T-helper 17 cell (primary cell): ENCODE data around the gene NACC2. TPM values are rescaled to one million over a fixed set of nuclear protein-coding genes. Genes with fewer than 3 reads are reported as not detected.
A peak's percentile ranks its signal among the peaks of the same experiment; 100 is the strongest.

Experiments used
- ATAC-seq: fragments of 150-1000 bp; cut with Tn5 transposase; 2 replicates; pipeline ENCODE4 v1.10.0; 2021; ENCODE audit warnings: mild to moderate bottlenecking, moderate library complexity
- DNase-seq, 3 donors: peaks; one replicate each; pipeline versions ENCODE4 v3.0.0 to v3.0.0-alpha.2; 2020 to 2021
- H3K9me3 ChIP-seq: one replicate; pipeline ENCODE4 v1.7.0; 2013; ENCODE audit warnings: low read length, mild to moderate bottlenecking; ENCODE audit not compliant: control insufficient read depth, poor library complexity, severe bottlenecking
- H3K27ac Mint-ChIP-seq: one replicate; pipeline ENCODE4 v1.8.0; 2022; ENCODE audit warnings: mild to moderate bottlenecking, moderate library complexity, mixed read lengths
- H3K27me3 Mint-ChIP-seq: one replicate; pipeline ENCODE4 v1.8.0; 2022; ENCODE audit warnings: mixed read lengths
- H3K36me3 Mint-ChIP-seq: one replicate; pipeline ENCODE4 v1.8.0; 2022; ENCODE audit warnings: low read depth, mixed read lengths
- H3K4me1 Mint-ChIP-seq: one replicate; pipeline ENCODE4 v1.8.0; 2022; ENCODE audit warnings: mild to moderate bottlenecking, mixed read lengths
- H3K4me3 Mint-ChIP-seq: one replicate; pipeline ENCODE4 v1.8.0; 2022; ENCODE audit warnings: mild to moderate bottlenecking, moderate library complexity, mixed read lengths
- total RNA-seq, 4 donors: library from RNA in 2 of 4; stranded (reverse) in 2 of 4; gene quantifications; one replicate each; pipeline ENCODE4 v1.2.3 and lab custom pipeline; 2022 to 2026

The NACC2 gene
- total RNA-seq, 2 donors from 2014 or later, result 5.8 to 5.9 TPM

GRCh38 chr9:135991771-135992170, 103.3 kb downstream of the NACC2 start:
- H3K27ac Mint-ChIP-seq, result no peak overlapping the region
- H3K36me3 Mint-ChIP-seq, result no peaks in the 10 kb centered on the region
- H3K4me3 Mint-ChIP-seq, result peak overlapping the region; percentile 52
- no peaks in the 10 kb centered on the region for H3K27me3 Mint-ChIP-seq
- peaks cover 16% of the 10 kb centered on the region for H3K4me1 Mint-ChIP-seq
- no peak for ATAC-seq
- DNase-seq, result no peak
- H3K9me3 ChIP-seq, result no peaks in the 10 kb centered on the region

GRCh38 chr9:135990468-135991429, 104.3 kb downstream of the NACC2 start:
- Mint-ChIP-seq H3K27ac (no peak overlapping the region), H3K4me1 (peaks cover 16% of the 10 kb centered on the region)
- peak; percentile 78 for ATAC-seq

GRCh38 chr9:135989722-135990467, 105.2 kb downstream of the NACC2 start:
- ATAC-seq (peak; percentile 46), DNase-seq (no peak)
- no peaks in the 10 kb centered on the region for H3K9me3 ChIP-seq
- Mint-ChIP-seq H3K27ac (no peak overlapping the region), H3K27me3 (no peaks in the 10 kb centered on the region), H3K4me3 (peak overlapping the region; percentile 78), H3K4me1 (peaks cover 14% of the 10 kb centered on the region), H3K36me3 (no peaks in the 10 kb centered on the region)

More at GRCh38 chr9:135990468-135991429, 104.3 kb downstream of the NACC2 start:
- DNase-seq, result peak in 2 of 3 donors; percentile 57
- Mint-ChIP-seq H3K27me3 (no peaks in the 10 kb centered on the region), H3K4me3 (peak overlapping the region; percentile 78), H3K36me3 (no peaks in the 10 kb centered on the region)
- H3K9me3 ChIP-seq, result no peaks in the 10 kb centered on the region

- Mint-ChIP-seq H3K27ac (no peak overlapping the region), H3K4me3 (no peak overlapping the region)
- ATAC-seq, result no peak
Measured at GRCh38 chr9:135989157-135989556, 105.9 kb downstream of the NACC2 start.

GRCh38 chr9:135988493-135988892, 106.6 kb downstream of the NACC2 start:
- Mint-ChIP-seq H3K4me3 (no peak overlapping the region), H3K36me3 (no peaks in the 10 kb centered on the region), H3K27me3 (no peaks in the 10 kb centered on the region), H3K27ac (no peak overlapping the region), H3K4me1 (peaks cover 8% of the 10 kb centered on the region)
- ATAC-seq (no peak), DNase-seq (no peak)
- no peaks in the 10 kb centered on the region for H3K9me3 ChIP-seq

More at GRCh38 chr9:135989157-135989556, 105.9 kb downstream of the NACC2 start:
- H3K9me3 ChIP-seq, result no peaks in the 10 kb centered on the region
- no peak for DNase-seq
- Mint-ChIP-seq H3K36me3 (no peaks in the 10 kb centered on the region), H3K27me3 (no peaks in the 10 kb centered on the region), H3K4me1 (peaks cover 8% of the 10 kb centered on the region)

GRCh38 chr9:135987838-135988404, 107.2 kb downstream of the NACC2 start:
- no peak for DNase-seq
- peaks cover 8% of the 10 kb centered on the region for H3K4me1 Mint-ChIP-seq
- H3K9me3 ChIP-seq, result no peaks in the 10 kb centered on the region
- no peak overlapping the region for H3K27ac Mint-ChIP-seq
- ATAC-seq, result no peak
- no peaks in the 10 kb centered on the region for H3K27me3 Mint-ChIP-seq
- H3K36me3 Mint-ChIP-seq, result no peaks in the 10 kb centered on the region
- no peak overlapping the region for H3K4me3 Mint-ChIP-seq

GRCh38 chr9:135986605-135987004, 108.5 kb downstream of the NACC2 start:
- ATAC-seq (no peak), DNase-seq (no peak)
- H3K4me1 Mint-ChIP-seq, result peaks cover 3% of the 10 kb centered on the region
- no peaks in the 10 kb centered on the region for H3K9me3 ChIP-seq
- H3K27me3 Mint-ChIP-seq, result no peaks in the 10 kb centered on the region
- H3K27ac Mint-ChIP-seq, result no peak overlapping the region
- no peak overlapping the region for H3K4me3 Mint-ChIP-seq
- no peaks in the 10 kb centered on the region for H3K36me3 Mint-ChIP-seq

GRCh38 chr9:135985889-135986288, 109.2 kb downstream of the NACC2 start:
- Mint-ChIP-seq H3K4me1 (peaks cover 2% of the 10 kb centered on the region), H3K4me3 (no peak overlapping the region), H3K27me3 (no peaks in the 10 kb centered on the region), H3K36me3 (no peaks in the 10 kb centered on the region), H3K27ac (no peak overlapping the region)
- DNase-seq, result no peak
- ATAC-seq, result no peak
- no peaks in the 10 kb centered on the region for H3K9me3 ChIP-seq

GRCh38 chr9:135985459-135985774, 109.7 kb downstream of the NACC2 start:
- H3K36me3 Mint-ChIP-seq, result no peaks in the 10 kb centered on the region
- DNase-seq (no peak), ATAC-seq (no peak)
- H3K9me3 ChIP-seq, result no peaks in the 10 kb centered on the region
- no peaks in the 10 kb centered on the region for H3K4me1 Mint-ChIP-seq
- H3K4me3 Mint-ChIP-seq, result no peak overlapping the region
- H3K27me3 Mint-ChIP-seq, result no peaks in the 10 kb centered on the region
- no peak overlapping the region for H3K27ac Mint-ChIP-seq

GRCh38 chr9:135984072-135984710, 110.9 kb downstream of the NACC2 start:
- H3K4me3 Mint-ChIP-seq, result no peak overlapping the region
- no peaks in the 10 kb centered on the region for H3K36me3 Mint-ChIP-seq
- DNase-seq (no peak), ATAC-seq (no peak)
- peaks cover 4% of the 10 kb centered on the region for H3K4me1 Mint-ChIP-seq
- no peak overlapping the region for H3K27ac Mint-ChIP-seq
- no peaks in the 10 kb centered on the region for H3K9me3 ChIP-seq
- no peaks in the 10 kb centered on the region for H3K27me3 Mint-ChIP-seq

GRCh38 chr9:135983208-135984071, 111.6 kb downstream of the NACC2 start:
- no peak for DNase-seq
- H3K27me3 Mint-ChIP-seq, result no peaks in the 10 kb centered on the region
- no peaks in the 10 kb centered on the region for H3K36me3 Mint-ChIP-seq
- H3K9me3 ChIP-seq, result no peaks in the 10 kb centered on the region
- H3K4me1 Mint-ChIP-seq, result peaks cover 9% of the 10 kb centered on the region
- no peak for ATAC-seq
- H3K27ac Mint-ChIP-seq, result no peak overlapping the region
- no peak overlapping the region for H3K4me3 Mint-ChIP-seq

- DNase-seq, result no peak
- no peak overlapping the region for H3K27ac Mint-ChIP-seq
- no peaks in the 10 kb centered on the region for H3K9me3 ChIP-seq
Measured at GRCh38 chr9:135982499-135983207, 112.4 kb downstream of the NACC2 start.

More at GRCh38 chr9:135982499-135983207, 112.4 kb downstream of the NACC2 start:
- no peaks in the 10 kb centered on the region for H3K27me3 Mint-ChIP-seq
- no peak overlapping the region for H3K4me3 Mint-ChIP-seq
- no peaks in the 10 kb centered on the region for H3K36me3 Mint-ChIP-seq
- peaks cover 9% of the 10 kb centered on the region for H3K4me1 Mint-ChIP-seq
- ATAC-seq, result no peak
